Psoas muscle (tissue), 8 donors: ENCODE data around the gene UBAP2. TPM values are rescaled to one million over a fixed set of nuclear protein-coding genes. Genes with fewer than 3 reads are reported as not detected.

ENCODE experiments used
- ATAC-seq, 4 donors: fragments of 200-7000 bp; cut with Tn5 transposase; one replicate each; pipeline ENCODE4 v1.9.1; 2020; ENCODE audit warnings: moderate library complexity in 3 of 4, mild to moderate bottlenecking in 2 of 4
- DNase-seq, 2 donors: peaks; one replicate each; pipeline ENCODE4 v3.0.0-alpha.2; 2020
- H3K27ac ChIP-seq: fragments of 200-600 bp; one replicate; pipeline ENCODE4 v1.8.0; 2022
- H3K27me3 ChIP-seq, 3 donors: fragments of 200-600 bp in 1 of 3; one replicate each; pipeline versions ENCODE4 v1.6.1 to v1.8.0; 2013 to 2022; ENCODE audit warnings: low read length in 2 of 3, mild to moderate bottlenecking in 2 of 3, moderate library complexity in 1 of 3; ENCODE audit not compliant: insufficient read depth in 3 of 3
- H3K36me3 ChIP-seq, 2 donors: fragments of 200-600 bp in 1 of 2; one replicate each; pipeline versions ENCODE4 v1.6.1 to v1.8.0; 2013 to 2022; ENCODE audit warnings: low read depth in 1 of 2, mild to moderate bottlenecking in 1 of 2, moderate library complexity in 1 of 2; ENCODE audit not compliant: insufficient read depth in 1 of 2
- H3K4me1 ChIP-seq: fragments of 200-600 bp; one replicate; pipeline ENCODE4 v1.8.0; 2022
- H3K4me3 ChIP-seq: fragments of 200-600 bp; one replicate; pipeline ENCODE4 v1.8.0; 2022; ENCODE audit warnings: mild to moderate bottlenecking
- H3K9me3 ChIP-seq: fragments of 200-600 bp; one replicate; pipeline ENCODE4 v1.8.0; 2022
- CTCF ChIP-seq: fragments of 200-600 bp; IDR thresholded peaks from one replicate; pipeline ENCODE4 v1.8.0; 2022; ENCODE audit warnings: antibody characterized with exemption
- WGBS, 3 donors: extraction: QIAGEN DNeasy Blood & Tissue Kit; methylation state at CpG; one replicate each; pipeline versions ENCODE4 v1.1.6 to v1.1.7; 2013; 5-methylcytosine and 5-hydroxymethylcytosine counted together
- intact Hi-C, 2 donors: fragments of 100-400 bp; cut with DNase I; formaldehyde crosslinking; loops; one replicate each; pipeline versions ENCODE4 v1.11.0 to v1.14.2; 2022
- polyA plus RNA-seq, 3 donors: library from polyadenylated mRNA; stranded (reverse); fragments of 200-250 nt; gene quantifications; one replicate each; pipeline ENCODE4 v1.2.3, GENCODE V29; 2013
- total RNA-seq, 4 donors: library from RNA; stranded (reverse); fragmentation: NEBNext Ultra II Directional in 2 of 4; extraction: Animal tissue kit (Norgen Biotek cat#: 25700) in 2 of 4; gene quantifications; one replicate each; pipeline versions ENCODE4 v1.2.1 to v1.2.4, GENCODE V29; 2021 to 2023
- donor health status: healthy with polysubstance abuse.
- donor health status: DM: no; HTN: no; CAD: no; lungs with moderate emphysema.
- donor health status: Bipolar disorder and iron deficiency.
- donor health status: healthy.
- donor health status: DM: yes; HTN: yes; CAD: no.
- donor health status: DM: no; HTN: no; CAD: no.
- donor health status: DM: no; HTN: no; CAD: no.
- donor health status: DM: yes; HTN: yes; CAD: no.

UBAP2 gene
- total and polyA plus RNA-seq, 7 donors = 14.4 to 46.3 (median 31.5) TPM

- Histone ChIP-seq H3K27ac (no peak overlapping the region), H3K4me3 (no peak overlapping the region), H3K27me3 (no peaks in the 10 kb centered on the region), H3K9me3 (no peaks in the 10 kb centered on the region), H3K36me3 (peaks cover 0 to 30% of the 10 kb centered on the region in 2 donors), H3K4me1 (peaks cover 48% of the 10 kb centered on the region)
- 64 to 78% (median 71%) methylated on average over 2 of the region's 2 CpGs for WGBS, 3 donors
- intact Hi-C loops = no loop called here
- ATAC-seq = no peak
- TF ChIP-seq CTCF = no peak
- DNase-seq = no peak
These were observed 162.7 kb downstream of the UBAP2 start for GRCh38 chr9:33885948-33886347.

GRCh38 chr9:33884856-33885701, 163.6 kb downstream of the UBAP2 start:
- Histone ChIP-seq H3K4me1 (peaks cover 56% of the 10 kb centered on the region), H3K27ac (peak overlapping the region; percentile 17)

GRCh38 chr9:33881635-33882034, 167.1 kb downstream of the UBAP2 start:
- no peak for DNase-seq
- Histone ChIP-seq H3K27ac (peak overlapping the region; percentile 34), H3K4me3 (no peak overlapping the region), H3K9me3 (no peaks in the 10 kb centered on the region), H3K4me1 (peaks cover 86% of the 10 kb centered on the region), H3K27me3 (no peaks in the 10 kb centered on the region), H3K36me3 (no peaks in the 10 kb centered on the region)
- WGBS, 3 donors = 0 to 8% (median 6%) methylated on average over 1 of the region's 1 CpG
- no peak for TF ChIP-seq CTCF
- intact Hi-C loops = no loop called here
- peak; percentile 73 to 77 (median 75) for ATAC-seq

More at GRCh38 chr9:33884856-33885701, 163.6 kb downstream of the UBAP2 start:
- peaks cover 0 to 21% of the 10 kb centered on the region in 2 donors for H3K36me3 ChIP-seq
- intact Hi-C loops = no loop called here
- ATAC-seq (no peak), DNase-seq (no peak)
- 49 to 51% (median 50%) methylated on average over 5 of the region's 5 CpGs for WGBS, 3 donors
- no peaks in the 10 kb centered on the region for H3K27me3 ChIP-seq
- H3K4me3 ChIP-seq = no peak overlapping the region
- TF ChIP-seq CTCF = no peak
- H3K9me3 ChIP-seq = no peaks in the 10 kb centered on the region

- DNase-seq = no peak
- 90 to 96% (median 94%) methylated on average over 8 of the region's 8 CpGs for WGBS, 3 donors
- H3K27me3 ChIP-seq = no peaks in the 10 kb centered on the region
- ATAC-seq = peak in 2 of 4 donors; percentile 16 to 20
- peaks cover 78% of the 10 kb centered on the region for H3K4me1 ChIP-seq
- intact Hi-C loops = no loop called here
- peak overlapping the region; percentile 13 for H3K27ac ChIP-seq
- no peak overlapping the region for H3K4me3 ChIP-seq
- H3K36me3 ChIP-seq = no peaks in the 10 kb centered on the region
- no peak for TF ChIP-seq CTCF
- no peaks in the 10 kb centered on the region for H3K9me3 ChIP-seq
These were observed 168.2 kb downstream of the UBAP2 start for GRCh38 chr9:33880211-33881089.
